Liver (tissue), 9 donors: ENCODE data around the gene CDH3. TPM values are rescaled to one million over a fixed set of nuclear protein-coding genes. Genes with fewer than 3 reads are reported as not detected.

ENCODE experiments used
- DNase-seq: peaks from one replicate; pipeline ENCODE4 v3.0.0-alpha.2; 2017; ENCODE audit warnings: low spot score
- H3K27ac ChIP-seq, 2 donors: one replicate each; pipeline ENCODE4 v1.7.0; 2013; ENCODE audit warnings: inconsistent platforms in 2 of 2, low read length in 2 of 2, control low read depth in 1 of 2, low read depth in 1 of 2, mild to moderate bottlenecking in 1 of 2
- H3K27me3 ChIP-seq, 4 donors: one replicate each; pipeline versions ENCODE4 v1.6.1 to v1.7.0; 2013; ENCODE audit warnings: low read length in 3 of 4, inconsistent platforms in 1 of 4, mild to moderate bottlenecking in 1 of 4, moderate library complexity in 1 of 4; ENCODE audit not compliant: control insufficient read depth in 4 of 4, insufficient read depth in 4 of 4
- H3K36me3 ChIP-seq, 4 donors: one replicate each; pipeline versions ENCODE4 v1.6.1 to v1.7.0; 2013; ENCODE audit warnings: low read length in 3 of 4, mild to moderate bottlenecking in 3 of 4, low read depth in 1 of 4, moderate library complexity in 1 of 4; ENCODE audit not compliant: control insufficient read depth in 4 of 4, insufficient read depth in 3 of 4
- H3K4me1 ChIP-seq, 4 donors: one replicate each; pipeline versions ENCODE4 v1.6.1 to v1.7.0; 2013; ENCODE audit warnings: low read length in 3 of 4, mild to moderate bottlenecking in 3 of 4, moderate library complexity in 1 of 4; ENCODE audit not compliant: control insufficient read depth in 4 of 4, insufficient read depth in 4 of 4
- H3K4me3 ChIP-seq, 3 donors: one replicate each; pipeline versions ENCODE4 v1.6.1 to v1.7.0; 2013; ENCODE audit warnings: low read length in 3 of 3, control low read depth in 1 of 3, low read depth in 1 of 3, mild to moderate bottlenecking in 1 of 3
- H3K9ac ChIP-seq, 2 donors: one replicate each; pipeline ENCODE4 v1.7.0; 2013; ENCODE audit warnings: low read length in 2 of 2, mild to moderate bottlenecking in 2 of 2, moderate library complexity in 2 of 2, control low read depth in 1 of 2, low read depth in 1 of 2
- H3K9me3 ChIP-seq, 4 donors: one replicate each; pipeline versions ENCODE4 v1.6.1 to v1.7.0; 2013; ENCODE audit warnings: low read length in 3 of 4; ENCODE audit not compliant: control insufficient read depth in 4 of 4
- ATF3 ChIP-seq: IDR thresholded peaks from 2 replicates; pipeline ENCODE4 v1.6.1; 2016; ENCODE audit warnings: antibody characterized with exemption
- EGR1 ChIP-seq, 2 donors: IDR thresholded peaks; 2 replicates each; pipeline ENCODE4 v1.6.1; 2016 to 2018; ENCODE audit warnings: antibody characterized with exemption in 2 of 2, low read depth in 2 of 2
- FOXA1 ChIP-seq: IDR thresholded peaks from 2 replicates; pipeline ENCODE4 v1.6.1; 2016; ENCODE audit warnings: antibody characterized with exemption
- FOXA2 ChIP-seq: IDR thresholded peaks from 2 replicates; pipeline ENCODE4 v1.6.1; 2016; ENCODE audit warnings: antibody characterized with exemption
- GABPA ChIP-seq, 2 donors: IDR thresholded peaks in 1 of 2; conservative IDR thresholded peaks in 1 of 2; 2 replicates each; pipeline ENCODE4 v1.6.1; 2016; ENCODE audit warnings: antibody characterized with exemption in 2 of 2, mild to moderate bottlenecking in 1 of 2, moderate library complexity in 1 of 2
- HNF4G ChIP-seq: IDR thresholded peaks from 2 replicates; pipeline ENCODE4 v1.6.1; 2016; ENCODE audit warnings: antibody characterized with exemption
- JUND ChIP-seq, 2 donors: IDR thresholded peaks; 2 replicates each; pipeline ENCODE4 v1.6.1; 2016; ENCODE audit warnings: antibody characterized with exemption in 2 of 2
- MAX ChIP-seq: IDR thresholded peaks from 2 replicates; pipeline ENCODE4 v1.6.1; 2016; ENCODE audit warnings: antibody characterized with exemption
- NR2F2 ChIP-seq: IDR thresholded peaks from 2 replicates; pipeline ENCODE4 v1.6.1; 2016; ENCODE audit warnings: antibody characterized with exemption
- RAD21 ChIP-seq, 2 donors: IDR thresholded peaks; 2 replicates each; pipeline ENCODE4 v1.6.1; 2016; ENCODE audit warnings: antibody characterized with exemption in 2 of 2, mild to moderate bottlenecking in 2 of 2
- REST ChIP-seq: IDR thresholded peaks from 2 replicates; pipeline ENCODE4 v1.6.1; 2016; ENCODE audit warnings: antibody characterized with exemption, mild to moderate bottlenecking
- RXRA ChIP-seq, 2 donors: IDR thresholded peaks; 2 replicates each; pipeline ENCODE4 v1.6.1; 2017 to 2018; ENCODE audit warnings: antibody characterized with exemption in 2 of 2, mild to moderate bottlenecking in 1 of 2
- SP1 ChIP-seq: IDR thresholded peaks from 2 replicates; pipeline ENCODE4 v1.6.1; 2018; ENCODE audit warnings: antibody characterized with exemption, mild to moderate bottlenecking
- TAF1 ChIP-seq: conservative IDR thresholded peaks from 2 replicates; pipeline ENCODE4 v1.6.1; 2016; ENCODE audit warnings: antibody characterized with exemption, mild to moderate bottlenecking
- YY1 ChIP-seq: IDR thresholded peaks from 2 replicates; pipeline ENCODE4 v1.6.1; 2016; ENCODE audit warnings: antibody characterized with exemption, mild to moderate bottlenecking
- ZBTB33 ChIP-seq: IDR thresholded peaks from 2 replicates; pipeline ENCODE4 v1.6.1; 2016; ENCODE audit warnings: antibody characterized with exemption
- WGBS: extraction: QIAGEN DNeasy Blood & Tissue Kit; methylation state at CpG from one replicate; pipeline ENCODE4 v1.1.7; 2013; 5-methylcytosine and 5-hydroxymethylcytosine counted together
- polyA plus RNA-seq, 2 donors: library from polyadenylated mRNA; stranded (reverse) in 1 of 2; unstranded in 1 of 2; fragments of 200-250 nt in 1 of 2; fragments of >200 nt in 1 of 2; fragmentation: Nextera tagmentation in 1 of 2; extraction: Ambion mirVana in 1 of 2; gene quantifications; one replicate each; pipeline versions ENCODE4 v1.2.1 to v1.2.3, GENCODE V29; 2013 to 2015
- total RNA-seq, 2 donors: library from RNA; depleted of rRNA; stranded (reverse); fragments of >200 nt; gene quantifications; one replicate each; pipeline ENCODE4 v1.2.3, GENCODE V29; 2014
- donor health status: healthy.
- donor health status: healthy.
- donor health status: healthy.
- donor health status: healthy.
- donor health status: healthy.

The CDH3 gene
- total and polyA plus RNA-seq, 4 donors, result 0.08 to 0.19 TPM; not detected in 2

GRCh38 chr16:68733570-68733969 is 88.5 kb downstream of the CDH3 start (continued):
- TF ChIP-seq ZBTB33, result no peak
- TF ChIP-seq GABPA (IDR thresholded peaks at IDR 0.05 in 1 of 2, conservative IDR thresholded peaks at IDR 0.05 in 1 of 2), result no peak
- TF ChIP-seq FOXA2, result no peak

- Histone ChIP-seq H3K27me3 (no peaks in the 10 kb centered on the region), H3K36me3 (no peaks in the 10 kb centered on the region), H3K27ac (no peak overlapping the region), H3K9me3 (no peaks in the 10 kb centered on the region), H3K4me1 (peaks cover 3 to 15% (median 9%) of the 10 kb centered on the region in 4 donors), H3K9ac (no peak overlapping the region), H3K4me3 (no peak overlapping the region)
- no peak for TF ChIP-seq YY1
- TF ChIP-seq ATF3, result no peak
- no peak for TF ChIP-seq FOXA1
- TF ChIP-seq GABPA (IDR thresholded peaks at IDR 0.05 in 1 of 2, conservative IDR thresholded peaks at IDR 0.05 in 1 of 2), result no peak
- no peak for TF ChIP-seq EGR1 (IDR thresholded peaks at IDR 0.05; ENCODE audit: low read depth in 2 of 2)
- no peak for TF ChIP-seq JUND (IDR thresholded peaks at IDR 0.05)
- TF ChIP-seq FOXA2, result no peak
- TF ChIP-seq RAD21 (IDR thresholded peaks at IDR 0.05), result no peak
- no peak for TF ChIP-seq REST
- no peak for TF ChIP-seq RXRA (IDR thresholded peaks at IDR 0.05)
- 98% methylated on average over 2 of the region's 2 CpGs for WGBS
- DNase-seq, result no peak
These were observed 89.7 kb downstream of the CDH3 start for GRCh38 chr16:68734782-68735181.

GRCh38 chr16:68736561-68736960 is 91.5 kb downstream of the CDH3 start:
- no peak for DNase-seq
- Histone ChIP-seq H3K9me3 (no peaks in the 10 kb centered on the region), H3K27ac (no peak overlapping the region), H3K27me3 (no peaks in the 10 kb centered on the region), H3K4me3 (no peak overlapping the region), H3K36me3 (no peaks in the 10 kb centered on the region), H3K9ac (no peak overlapping the region), H3K4me1 (peaks cover 9 to 29% (median 25%) of the 10 kb centered on the region in 4 donors)
- 89% methylated on average over 12 of the region's 12 CpGs for WGBS
- TF ChIP-seq HNF4G (no peak), SP1 (no peak), RXRA (IDR thresholded peaks at IDR 0.05) (no peak), GABPA (IDR thresholded peaks at IDR 0.05 in 1 of 2, conservative IDR thresholded peaks at IDR 0.05 in 1 of 2) (no peak), JUND (IDR thresholded peaks at IDR 0.05) (no peak), NR2F2 (no peak), EGR1 (IDR thresholded peaks at IDR 0.05; ENCODE audit: low read depth in 2 of 2) (no peak), TAF1 (no peak), ATF3 (no peak), MAX (no peak), FOXA2 (no peak)
